ENCODE results near the gene ZNRF2. TPM values are rescaled to one million over a fixed set of nuclear protein-coding genes. Genes with fewer than 3 reads are reported as not detected.

The ZNRF2 gene
- polyA plus RNA-seq, 1 of the 3 experiments (the other 2 are of a cell fraction): 4.0 TPM

GRCh38 chr7:30344513-30344912 lies 60.1 kb downstream of the ZNRF2 start:
- H3K79me2 ChIP-seq (ENCODE audit: insufficient read depth): peaks cover 76% of the 10 kb centered on the region
- H3K36me3 ChIP-seq (replicated peaks in 1 of 2; ENCODE audit: control insufficient read depth in 1 of 2, insufficient read depth in 2 of 2, low read length in 1 of 2): no peaks in the 10 kb centered on the region
- TF ChIP-seq FOSL2 (IDR thresholded peaks at IDR 0.05; ENCODE audit: borderline replicate concordance, low read depth): no peak
- no peak for TF ChIP-seq JUND (IDR thresholded peaks at IDR 0.05)
- TF ChIP-seq CHD2 (IDR thresholded peaks at IDR 0.05; ENCODE audit: low read length, partially characterized antibody): no peak
- TF ChIP-seq MAX (IDR thresholded peaks at IDR 0.05; ENCODE audit: low read depth): no peak
- TF ChIP-seq MEF2A (IDR thresholded peaks at IDR 0.05; ENCODE audit: borderline replicate concordance, low read depth): no peak
- peaks cover 28% of the 10 kb centered on the region for H3F3A ChIP-seq (replicated peaks; ENCODE audit: insufficient read depth)
- H3K9ac ChIP-seq: no peak overlapping the region
- POLR2A ChIA-PET: no interaction called here
- H3K9me3 ChIP-seq: peaks cover 10% of the 10 kb centered on the region
- 98% methylated on average over 1 of the region's 1 CpG for WGBS (ENCODE audit: low lambda C conversion rate)
- H3K4me1 ChIP-seq (ENCODE audit: control insufficient read depth in 1 of 2, insufficient read depth in 2 of 2, low read depth in 1 of 2, low read length in 1 of 2): peaks cover 4 to 22% of the 10 kb centered on the region in 2 experiments; a peak in 2 of 4 replicates
- CTCF ChIA-PET: interaction anchor here (2.3 kb wide), 1 partner anchor 8 kb away, joined by 6 read pairs; no protein-coding TSS in a partner anchor
- no peak overlapping the region for H3K27ac ChIP-seq (ENCODE audit: low read depth in 2 of 2, low read length in 1 of 2)
- no peak overlapping the region for H2AFZ ChIP-seq (ENCODE audit: low read depth)
- no peak overlapping the region for H3K4me3 ChIP-seq (ENCODE audit: low read depth in 2 of 2, low read length in 1 of 2)
- H3K4me2 ChIP-seq: no peak overlapping the region
- H3K9me2 ChIP-seq: no peaks in the 10 kb centered on the region
- no peak for DNase-seq
- H4K20me1 ChIP-seq (ENCODE audit: insufficient read depth): no peaks in the 10 kb centered on the region
- H3K27me3 ChIP-seq (ENCODE audit: insufficient read depth): no peaks in the 10 kb centered on the region

- H3K27me3 ChIP-seq (ENCODE audit: insufficient read depth): no peaks in the 10 kb centered on the region
- H3F3A ChIP-seq (replicated peaks; ENCODE audit: insufficient read depth): peaks cover 38% of the 10 kb centered on the region
- H3K9me2 ChIP-seq: no peaks in the 10 kb centered on the region
- H3K36me3 ChIP-seq (replicated peaks in 1 of 2; ENCODE audit: control insufficient read depth in 1 of 2, insufficient read depth in 2 of 2, low read length in 1 of 2): no peaks in the 10 kb centered on the region
- peak overlapping the region; percentile 60; the same call in 1 of the 2 replicates for H3K4me2 ChIP-seq
- H3K4me1 ChIP-seq (ENCODE audit: control insufficient read depth in 1 of 2, insufficient read depth in 2 of 2, low read depth in 1 of 2, low read length in 1 of 2): peaks cover 9 to 27% of the 10 kb centered on the region in 2 experiments; a peak in 2 of 4 replicates
- 88% methylated on average over 2 of the region's 2 CpGs for WGBS (ENCODE audit: low lambda C conversion rate)
- TF ChIP-seq MXI1 (IDR thresholded peaks at IDR 0.05; ENCODE audit: low read depth, low read length) (no peak), GABPA (IDR thresholded peaks at IDR 0.05; ENCODE audit: low read depth) (no peak), ELF1 (IDR thresholded peaks at IDR 0.05) (no peak), TEAD4 (IDR thresholded peaks at IDR 0.05; ENCODE audit: borderline replicate concordance, insufficient read depth) (0 out of 2 replicates have a peak, but pooled peaks have one; percentile 5)
- ChIA-PET CTCF (interaction anchor here (0.9 to 1.6 kb wide), 3 partner anchors 10 to 62 kb away, joined by 3 to 4 read pairs (median 3); no protein-coding TSS in a partner anchor), POLR2A (no interaction called here)
- peak overlapping the region; percentile 9; the same call in 1 of the 2 replicates for H3K9ac ChIP-seq
- DNase-seq: no peak
- peaks cover 62% of the 10 kb centered on the region for H3K79me2 ChIP-seq (ENCODE audit: insufficient read depth)
- H3K27ac ChIP-seq (ENCODE audit: low read depth in 2 of 2, low read length in 1 of 2): peak overlapping the region; percentile 51 to 70; a peak in 3 of 4 replicates
- H3K4me3 ChIP-seq (ENCODE audit: low read depth in 2 of 2, low read length in 1 of 2): no peak overlapping the region
- no peak overlapping the region for H2AFZ ChIP-seq (ENCODE audit: low read depth)
- no peaks in the 10 kb centered on the region for H3K9me3 ChIP-seq
- no peaks in the 10 kb centered on the region for H4K20me1 ChIP-seq (ENCODE audit: insufficient read depth)
Measured at GRCh38 chr7:30347226-30348082, 63.1 kb downstream of the ZNRF2 start.

GRCh38 chr7:30348083-30348560 lies 63.7 kb downstream of the ZNRF2 start:
- Histone ChIP-seq H3K9me3 (no peaks in the 10 kb centered on the region), H3K9ac (peak overlapping the region; percentile 22; the same call in 1 of the 2 replicates), H3K27ac (ENCODE audit: low read depth in 2 of 2, low read length in 1 of 2) (peak overlapping the region; percentile 69 to 70; a peak in 3 of 4 replicates), H3K36me3 (replicated peaks in 1 of 2; ENCODE audit: control insufficient read depth in 1 of 2, insufficient read depth in 2 of 2, low read length in 1 of 2) (no peaks in the 10 kb centered on the region), H3K4me3 (ENCODE audit: low read depth in 2 of 2, low read length in 1 of 2) (peak overlapping the region; percentile 4 to 7; a peak in 1 of 4 replicates), H2AFZ (ENCODE audit: low read depth) (peak overlapping the region; percentile 23; the same call in 1 of the 2 replicates), H3K4me1 (ENCODE audit: control insufficient read depth in 1 of 2, insufficient read depth in 2 of 2, low read depth in 1 of 2, low read length in 1 of 2) (peaks cover 9 to 32% of the 10 kb centered on the region in 2 experiments; a peak in 2 of 4 replicates), H3F3A (replicated peaks; ENCODE audit: insufficient read depth) (peaks cover 38% of the 10 kb centered on the region), H3K27me3 (ENCODE audit: insufficient read depth) (no peaks in the 10 kb centered on the region), H4K20me1 (ENCODE audit: insufficient read depth) (no peaks in the 10 kb centered on the region), H3K4me2 (peak overlapping the region; percentile 60), H3K9me2 (no peaks in the 10 kb centered on the region), H3K79me2 (ENCODE audit: insufficient read depth) (peaks cover 59% of the 10 kb centered on the region)
- 16% methylated on average over 2 of the region's 2 CpGs for WGBS (ENCODE audit: low lambda C conversion rate)
- DNase-seq: no peak
- POLR2A ChIA-PET: no interaction called here
- CTCF ChIA-PET: interaction anchor here (0.9 to 1.6 kb wide), 5 partner anchors 10 to 162 kb away, joined by 3 to 4 read pairs (median 3); no protein-coding TSS in a partner anchor
- TF ChIP-seq FOSL2 (IDR thresholded peaks at IDR 0.05; ENCODE audit: borderline replicate concordance, low read depth) (peak; percentile 93), USF1 (IDR thresholded peaks at IDR 0.05; ENCODE audit: borderline replicate concordance, low read depth) (no peak), MAX (IDR thresholded peaks at IDR 0.05; ENCODE audit: low read depth) (peak; percentile 46; the same call in 1 of the 2 replicates), NFIC (IDR thresholded peaks at IDR 0.05; ENCODE audit: borderline replicate concordance) (peak; percentile 48), GATA2 (CRISPR knock-in tag; IDR thresholded peaks at IDR 0.05) (no peak), FOXM1 (IDR thresholded peaks at IDR 0.05; ENCODE audit: low read depth) (0 out of 2 replicates have a peak, but pooled peaks have one; percentile 21), PBX3 (IDR thresholded peaks at IDR 0.05) (peak; percentile 66), RFX5 (IDR thresholded peaks at IDR 0.05; ENCODE audit: low read length) (0 out of 2 replicates have a peak, but pooled peaks have one; percentile 26), TCF12 (IDR thresholded peaks at IDR 0.05) (peak; percentile 62; the same call in 1 of the 2 replicates), ELF1 (IDR thresholded peaks at IDR 0.05) (peak; percentile 69; the same call in 1 of the 2 replicates), RXRA (IDR thresholded peaks at IDR 0.05; ENCODE audit: borderline replicate concordance, low read depth) (0 out of 2 replicates have a peak, but pooled peaks have one; percentile 55), JUND (IDR thresholded peaks at IDR 0.05) (peak; percentile 92)
